HEK293T (cell line): ENCODE results near the gene SLC25A44.

Experiments used
- ELF4 ChIP-seq: fragments of 450-650 bp; IDR thresholded peaks from 2 replicates; pipeline ENCODE4 v1.6.1; 2017; ENCODE audit warnings: antibody characterized with exemption
- FOXK2 ChIP-seq: fragments of 450-650 bp; IDR thresholded peaks from 2 replicates; pipeline ENCODE4 v1.6.1; 2016; ENCODE audit warnings: mild to moderate bottlenecking
- FOXM1 ChIP-seq: fragments of 450-650 bp; IDR thresholded peaks from 2 replicates; pipeline ENCODE4 v1.6.1; 2017; ENCODE audit warnings: mild to moderate bottlenecking, borderline replicate concordance
- HDGF ChIP-seq: fragments of 450-650 bp; IDR thresholded peaks from 2 replicates; pipeline ENCODE4 v1.6.1; 2017; ENCODE audit warnings: antibody characterized with exemption, borderline replicate concordance
- L3MBTL2 ChIP-seq: fragments of 450-650 bp; conservative IDR thresholded peaks from 2 replicates; pipeline ENCODE4 v1.6.1; 2016; ENCODE audit warnings: mild to moderate bottlenecking
- LEF1 ChIP-seq: fragments of 450-650 bp; IDR thresholded peaks from 2 replicates; pipeline ENCODE4 v1.6.1; 2017; ENCODE audit warnings: mild to moderate bottlenecking, borderline replicate concordance
- SUZ12 ChIP-seq: fragments of 450-650 bp; IDR thresholded peaks from 2 replicates; pipeline ENCODE4 v1.6.1; 2016; ENCODE audit warnings: mild to moderate bottlenecking
- TARDBP ChIP-seq: fragments of 450-650 bp; IDR thresholded peaks from 2 replicates; pipeline ENCODE4 v1.6.1; 2016
- ZNF384 ChIP-seq: fragments of 450-650 bp; IDR thresholded peaks from 2 replicates; pipeline ENCODE4 v1.6.1; 2016

- TF ChIP-seq SUZ12, result no peak
- TF ChIP-seq FOXM1, result no peak
- no peak for TF ChIP-seq L3MBTL2
- TF ChIP-seq FOXK2, result no peak
- no peak for TF ChIP-seq LEF1
- no peak for TF ChIP-seq ELF4
- no peak for TF ChIP-seq HDGF
- TF ChIP-seq ZNF384, result no peak
- no peak for TF ChIP-seq TARDBP
Observed at GRCh38 chr1:156150333-156151011, 43.4 kb upstream of the SLC25A44 start.
